Spinal cord (tissue), 10 donors: ENCODE results near the gene NPM3. TPM values are rescaled to one million over a fixed set of nuclear protein-coding genes. Genes with fewer than 3 reads are reported as not detected.

Experiments used
- DNase-seq, 6 donors: peaks; one replicate each; pipeline versions ENCODE4 v3.0.0 to v3.0.0-alpha.2; 2013 to 2015; ENCODE audit warnings: low spot score in 6 of 6, low read depth in 4 of 6
- H3K27ac ChIP-seq: one replicate; pipeline ENCODE4 v1.5.1; 2013; ENCODE audit warnings: low read depth, low read length, control low read depth
- H3K27me3 ChIP-seq: one replicate; pipeline ENCODE4 v1.6.1; 2013; ENCODE audit warnings: low read length; ENCODE audit not compliant: control insufficient read depth, insufficient read depth
- H3K36me3 ChIP-seq: one replicate; pipeline ENCODE4 v1.6.1; 2013; ENCODE audit warnings: low read length; ENCODE audit not compliant: control insufficient read depth, insufficient read depth
- H3K4me1 ChIP-seq: one replicate; pipeline ENCODE4 v1.6.1; 2013; ENCODE audit warnings: low read length; ENCODE audit not compliant: control insufficient read depth, insufficient read depth
- H3K4me3 ChIP-seq: one replicate; pipeline ENCODE4 v1.5.1; 2013; ENCODE audit warnings: low read depth, low read length, control low read depth
- H3K9me3 ChIP-seq: one replicate; pipeline ENCODE4 v1.6.1; 2013; ENCODE audit warnings: low read length; ENCODE audit not compliant: control insufficient read depth, insufficient read depth
- WGBS: methylation state at CpG from one replicate; pipeline ENCODE4 v1.1.5; 2013; ENCODE audit warnings: missing lambda C conversion rate; ENCODE audit not compliant: insufficient coverage; 5-methylcytosine and 5-hydroxymethylcytosine counted together
- polyA plus RNA-seq, 2 donors: library from polyadenylated mRNA; unstranded; fragments of 120-200 nt; gene quantifications; one replicate each; pipeline ENCODE4 v1.2.1, GENCODE V29; 2013; ENCODE audit not compliant: insufficient read length in 2 of 2
- total RNA-seq, 2 donors: library from RNA; depleted of rRNA in 1 of 2; stranded (reverse); fragments of 120-200 nt in 1 of 2; fragments of >200 nt in 1 of 2; gene quantifications; one replicate each; pipeline versions ENCODE4 v1.2.3 to v1.2.4, GENCODE V29; 2013 to 2014
- donor health status: healthy.

Gene NPM3
- total and polyA plus RNA-seq, 4 donors = 20.0 to 40.6 (median 39.0) TPM

DNA sequence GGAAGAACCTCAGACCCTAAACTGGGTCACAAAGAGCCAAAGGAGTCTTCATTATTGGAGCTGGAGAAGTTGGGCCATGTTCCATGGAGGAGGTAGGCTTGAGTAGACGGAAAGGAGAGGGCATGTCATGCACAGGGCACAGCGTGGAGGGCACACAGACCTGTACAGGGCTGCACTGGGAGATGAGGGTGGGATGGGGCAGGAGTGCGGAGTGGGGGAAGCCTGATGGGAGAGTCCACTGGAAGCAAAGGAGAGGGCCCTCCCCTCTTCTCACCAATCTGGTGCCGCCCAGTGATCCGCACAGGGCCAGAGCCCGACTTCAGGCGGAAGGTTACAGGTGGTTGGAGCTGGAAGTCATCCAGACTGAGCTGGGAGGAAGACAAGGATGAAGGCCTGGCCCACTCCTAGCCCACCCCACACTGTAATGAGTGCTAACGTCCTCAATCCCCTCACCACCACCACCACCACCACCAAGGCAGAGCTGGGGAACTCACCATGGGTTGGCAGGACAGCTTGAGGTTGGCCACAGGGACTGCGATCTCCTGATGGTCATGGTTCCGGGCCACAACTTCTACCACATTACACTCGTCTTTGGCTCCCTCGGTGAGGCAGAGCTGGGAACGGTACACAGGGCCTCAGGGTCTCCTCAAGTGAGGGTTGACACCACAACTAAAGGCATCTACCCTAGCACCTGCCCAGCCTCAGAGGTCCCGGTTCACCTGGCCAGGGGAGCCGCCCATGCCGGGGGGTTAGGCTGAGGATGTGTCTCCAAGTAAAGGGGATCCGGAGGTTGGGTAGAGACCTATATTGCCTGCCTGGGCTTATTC is 1.0 kb downstream of the NPM3 start:
- H3K4me3 ChIP-seq = peak overlapping the region; percentile 87
- H3K36me3 ChIP-seq = peaks cover 30% of the 10 kb centered on the region
- DNase-seq = no peak
- H3K27me3 ChIP-seq = peaks cover 35% of the 10 kb centered on the region
- WGBS = 44% methylated on average over 7 of the region's 17 CpGs
- H3K27ac ChIP-seq = no peak overlapping the region
- H3K9me3 ChIP-seq = no peaks in the 10 kb centered on the region
- H3K4me1 ChIP-seq = peaks cover 51% of the 10 kb centered on the region

- H3K4me3 ChIP-seq = no peak overlapping the region
- H3K27ac ChIP-seq = no peak overlapping the region
- peaks cover 40% of the 10 kb centered on the region for H3K27me3 ChIP-seq
- DNase-seq = no peak
- H3K36me3 ChIP-seq = peaks cover 25% of the 10 kb centered on the region
- WGBS = 88% methylated on average over 4 of the region's 7 CpGs
- peaks cover 51% of the 10 kb centered on the region for H3K4me1 ChIP-seq
- no peaks in the 10 kb centered on the region for H3K9me3 ChIP-seq
These were observed 1.6 kb downstream of the NPM3 start for GRCh38 chr10:101781655-101781983.

DNA sequence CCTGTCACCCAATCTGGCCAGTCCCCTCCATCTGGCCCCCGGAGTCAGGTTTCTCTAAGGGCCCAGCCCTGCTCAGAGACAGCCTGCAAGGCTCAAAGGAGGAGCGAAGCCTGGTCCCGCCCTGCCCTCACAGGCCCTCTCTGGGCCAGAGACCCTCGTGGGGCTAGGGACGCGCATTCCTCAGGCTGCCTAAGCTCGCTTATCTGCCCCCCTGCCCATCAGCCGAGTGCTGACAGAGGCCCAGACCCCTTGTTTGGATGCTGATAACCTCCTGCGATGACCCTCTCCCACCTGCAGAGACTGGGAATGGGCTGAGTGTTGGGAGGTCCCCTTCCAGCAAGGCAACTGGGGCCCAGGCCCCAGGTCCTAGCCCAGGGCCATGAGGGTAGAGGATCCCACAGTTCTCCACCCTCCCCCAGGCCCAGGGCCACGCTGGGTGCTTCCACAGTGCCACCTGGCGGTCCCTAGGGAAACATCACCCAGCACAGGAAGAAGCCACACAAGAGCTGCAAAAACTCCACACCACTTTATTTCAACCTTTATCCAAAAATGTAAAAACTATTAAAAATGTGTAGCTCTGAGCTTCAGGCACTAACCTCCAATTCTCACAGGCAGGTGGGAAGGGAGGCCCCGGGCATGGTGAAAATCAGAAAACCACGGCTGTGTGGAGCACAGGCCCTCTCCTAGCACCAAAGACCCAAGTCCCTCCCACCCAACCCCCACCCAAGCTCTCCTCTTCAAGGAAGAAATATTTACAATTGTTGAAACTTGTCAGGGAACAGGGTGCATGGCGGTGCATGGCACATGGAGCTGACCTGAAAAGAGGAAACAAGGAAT is 2.2 kb downstream of the NPM3 start:
- Histone ChIP-seq H3K27me3 (peaks cover 44% of the 10 kb centered on the region), H3K27ac (no peak overlapping the region), H3K4me3 (no peak overlapping the region), H3K4me1 (peaks cover 51% of the 10 kb centered on the region), H3K36me3 (peaks cover 20% of the 10 kb centered on the region), H3K9me3 (no peaks in the 10 kb centered on the region)
- 56% methylated on average over 11 of the region's 14 CpGs for WGBS
- DNase-seq = peak in 3 of 6 donors; percentile 28 to 83 (median 77)

- Histone ChIP-seq H3K27me3 (peaks cover 47% of the 10 kb centered on the region), H3K36me3 (peaks cover 18% of the 10 kb centered on the region)
These were observed 2.9 kb downstream of the NPM3 start for GRCh38 chr10:101780187-101780817.

DNA sequence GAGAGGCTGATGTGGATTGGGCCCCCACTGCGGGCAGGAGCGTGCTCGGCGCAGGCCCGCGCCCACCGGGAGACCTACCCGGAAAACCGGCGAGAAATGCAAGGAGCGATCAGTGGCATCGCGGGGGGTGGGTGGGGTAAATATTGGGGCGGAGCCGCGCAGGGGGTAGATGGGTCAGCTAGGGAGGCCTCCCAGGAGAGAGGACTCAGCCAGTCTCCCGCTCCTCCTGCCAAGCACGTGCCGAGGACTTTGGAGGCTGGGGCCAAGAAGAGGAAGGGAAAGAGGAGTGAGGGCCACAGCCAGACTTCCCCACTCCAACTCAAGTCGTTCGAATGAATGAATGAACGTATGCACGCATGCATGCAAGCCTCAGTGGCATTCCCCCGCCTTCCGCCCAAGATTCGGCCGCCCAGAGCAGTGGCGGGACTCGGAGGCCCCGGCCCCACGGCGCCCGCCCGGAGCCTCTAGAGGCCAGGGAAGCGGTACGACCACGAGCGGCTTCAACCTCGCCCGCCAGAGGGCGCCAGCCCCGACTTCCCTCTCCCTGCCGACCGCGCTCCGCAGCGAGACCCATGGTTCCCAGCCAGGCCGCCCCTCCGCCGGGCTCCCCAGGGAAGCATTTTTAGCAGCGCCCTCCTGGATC is 3.6 kb downstream of the NPM3 start:
- DNase-seq = peak in 4 of 6 donors; percentile 31 to 83 (median 54)
- Histone ChIP-seq H3K4me1 (peaks cover 60% of the 10 kb centered on the region), H3K27me3 (peaks cover 54% of the 10 kb centered on the region)

More at GRCh38 chr10:101780187-101780817, 2.9 kb downstream of the NPM3 start:
- Histone ChIP-seq H3K4me3 (no peak overlapping the region), H3K9me3 (no peaks in the 10 kb centered on the region), H3K4me1 (peaks cover 54% of the 10 kb centered on the region), H3K27ac (no peak overlapping the region)
- no peak for DNase-seq
- WGBS = 34% methylated on average over 6 of the region's 17 CpGs

DNA sequence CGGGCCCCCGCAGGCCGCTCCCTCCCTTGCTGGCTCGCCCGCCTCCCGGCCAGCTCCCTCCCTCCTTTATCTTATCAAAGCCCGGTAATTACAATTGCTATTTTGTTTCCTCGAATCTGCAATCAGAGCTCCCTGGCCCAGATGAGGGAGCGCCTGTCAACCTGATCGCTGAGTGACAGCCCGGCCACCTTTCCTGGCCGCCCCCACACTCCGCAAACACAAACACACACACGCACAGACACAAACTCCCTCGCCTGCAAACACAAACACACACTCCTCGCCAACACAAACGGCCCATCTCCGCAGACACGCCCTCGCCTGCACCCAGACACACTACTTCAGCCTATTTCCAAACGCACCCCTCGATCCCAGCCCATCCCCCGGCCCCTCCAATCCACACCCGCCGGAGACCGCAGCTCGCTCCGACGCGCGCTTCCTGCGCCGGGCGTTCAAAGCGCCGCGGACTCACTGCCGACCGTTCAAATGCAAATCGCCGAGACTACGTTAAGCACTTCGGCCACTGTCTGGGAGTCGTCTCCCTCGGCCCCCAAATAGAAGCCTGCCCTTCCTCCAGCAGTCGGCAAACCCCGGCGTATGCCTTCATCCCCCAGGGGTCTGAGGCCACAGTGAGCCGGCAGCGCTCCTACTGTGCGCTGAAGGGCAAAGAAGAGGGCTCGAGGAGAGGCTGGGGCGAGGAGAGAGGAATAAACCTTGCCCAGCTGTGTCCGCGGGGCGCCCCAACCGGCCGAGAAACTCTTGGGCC is 4.3 kb downstream of the NPM3 start:
- no peak overlapping the region for H3K27ac ChIP-seq
- H3K36me3 ChIP-seq = peaks cover 20% of the 10 kb centered on the region
- H3K4me3 ChIP-seq = peak overlapping the region; percentile 16
- WGBS = 7% methylated on average over 58 of the region's 58 CpGs
- H3K9me3 ChIP-seq = no peaks in the 10 kb centered on the region
- DNase-seq = peak in 2 of 6 donors; percentile 34 to 48
- H3K4me1 ChIP-seq = peaks cover 65% of the 10 kb centered on the region
- H3K27me3 ChIP-seq = peaks cover 61% of the 10 kb centered on the region

More for the DNA sequence above, 3.6 kb downstream of the NPM3 start:
- WGBS = 4% methylated on average over 48 of the region's 51 CpGs
- H3K27ac ChIP-seq = no peak overlapping the region
- H3K36me3 ChIP-seq = peaks cover 18% of the 10 kb centered on the region
- peak overlapping the region; percentile 16 for H3K4me3 ChIP-seq
- H3K9me3 ChIP-seq = no peaks in the 10 kb centered on the region

DNA sequence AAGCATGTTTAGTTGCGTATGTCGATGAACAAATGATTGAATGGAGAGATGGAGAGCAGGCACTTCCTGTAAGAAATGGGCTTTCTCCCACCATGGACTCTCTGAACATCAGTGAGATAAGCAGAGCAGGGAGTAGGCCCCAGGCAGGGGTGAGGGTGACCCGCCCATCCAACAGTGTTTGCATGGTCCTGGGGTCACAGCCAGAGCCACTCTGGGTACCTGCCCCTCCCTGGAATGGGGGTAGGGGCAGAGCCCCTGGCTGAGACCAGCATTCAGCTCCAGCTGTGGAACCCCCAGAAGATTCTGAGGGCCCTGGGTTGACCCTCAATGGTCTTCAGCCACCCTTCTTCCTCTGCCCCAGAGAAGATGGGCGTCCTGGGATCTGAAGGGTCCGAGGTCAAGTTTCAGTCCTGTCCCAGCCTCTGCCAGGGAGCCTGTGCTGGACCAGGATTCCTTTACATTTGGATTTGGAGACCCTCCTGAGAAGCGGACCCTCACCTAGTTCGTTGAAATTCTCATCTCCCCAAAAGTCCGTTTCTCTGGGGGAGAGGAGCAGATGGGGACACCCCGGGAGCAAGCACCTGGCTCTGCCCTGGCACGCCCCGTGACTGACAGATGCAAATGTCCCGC is 5.0 kb downstream of the NPM3 start:
- no peak overlapping the region for H3K4me3 ChIP-seq
- no peaks in the 10 kb centered on the region for H3K9me3 ChIP-seq
- H3K27ac ChIP-seq = no peak overlapping the region
- WGBS = 40% methylated on average over 6 of the region's 12 CpGs
- H3K36me3 ChIP-seq = peaks cover 21% of the 10 kb centered on the region
- peaks cover 68% of the 10 kb centered on the region for H3K27me3 ChIP-seq
- H3K4me1 ChIP-seq = peaks cover 62% of the 10 kb centered on the region
- no peak for DNase-seq

DNA sequence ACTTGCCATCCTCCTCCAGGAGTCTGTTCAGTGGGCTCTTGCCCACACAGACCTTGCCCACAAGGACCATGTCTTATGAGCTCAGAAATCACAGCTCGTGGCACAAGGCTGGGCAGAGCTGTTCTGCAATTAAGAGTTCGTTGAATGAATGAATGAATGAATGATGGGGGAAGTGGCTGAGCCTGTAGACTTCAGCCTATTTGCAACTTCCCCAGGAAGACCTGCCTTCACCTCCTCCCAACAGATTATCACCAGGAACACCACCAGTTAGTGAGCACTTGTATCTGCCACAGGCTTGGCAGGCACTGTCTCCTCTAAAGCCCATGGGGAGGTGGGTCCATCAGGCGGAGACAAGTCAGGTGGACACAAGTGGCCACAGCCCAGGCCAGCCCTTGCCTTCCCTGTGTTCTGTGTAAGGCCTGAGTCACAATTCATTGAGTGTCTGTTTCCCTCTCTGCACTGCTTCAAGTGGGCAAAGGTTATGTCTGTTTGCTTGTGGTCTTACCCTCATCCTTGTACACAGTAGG is 5.6 kb downstream of the NPM3 start:
- H3K27ac ChIP-seq = no peak overlapping the region
- peaks cover 21% of the 10 kb centered on the region for H3K36me3 ChIP-seq
- H3K9me3 ChIP-seq = no peaks in the 10 kb centered on the region
- peaks cover 74% of the 10 kb centered on the region for H3K27me3 ChIP-seq
- peaks cover 62% of the 10 kb centered on the region for H3K4me1 ChIP-seq
- DNase-seq = no peak
- WGBS = 94% methylated on average over 1 of the region's 3 CpGs
- H3K4me3 ChIP-seq = no peak overlapping the region
